ENCODE data around the gene PERM1.

PERM1 gene

DNA sequence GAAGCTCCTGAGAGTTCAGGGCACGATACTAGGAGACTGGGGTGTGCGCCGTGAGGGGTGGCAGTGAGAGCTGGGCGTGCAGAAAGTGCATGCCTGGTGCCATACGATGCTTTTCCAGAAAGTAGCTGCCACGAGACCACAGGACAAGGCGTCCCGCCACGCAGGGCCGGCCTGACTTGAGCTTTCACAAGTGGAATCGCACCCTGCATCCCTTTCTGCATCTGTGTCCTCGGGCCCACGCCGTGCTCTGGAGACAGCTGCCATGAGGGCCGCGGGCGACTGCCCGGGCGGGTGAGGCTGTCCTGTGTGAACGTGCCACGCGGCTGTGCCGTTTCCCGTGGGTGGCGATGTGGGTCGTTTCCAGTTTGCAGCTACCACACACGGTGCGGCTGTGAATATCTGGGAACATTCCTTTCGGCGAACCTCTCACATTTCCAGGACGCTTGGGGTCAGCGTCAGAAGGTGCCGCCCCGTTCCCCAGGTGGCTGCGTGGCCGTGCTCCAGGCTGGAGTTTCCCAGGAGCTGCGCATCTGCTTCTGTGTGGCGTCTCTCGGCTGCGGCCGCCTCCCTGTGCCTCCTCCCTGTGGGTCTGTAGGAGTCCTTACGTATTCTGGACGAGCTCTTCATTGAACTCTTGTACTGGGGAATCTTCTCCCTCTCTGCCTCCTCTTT is 1.0 kb upstream of the PERM1 start:
- Histone ChIP-seq H3K27me3 (ENCODE audit: insufficient read depth, low read length, poor library complexity, severe bottlenecking) (no peaks in the 10 kb centered on the region), H3K4me1 (ENCODE audit: insufficient read depth, low read length, poor library complexity, severe bottlenecking) (no peaks in the 10 kb centered on the region), H3K9me3 (ENCODE audit: insufficient read depth, low read depth, low read length) (no peaks in the 10 kb centered on the region), H3K9me2 (replicated peaks; ENCODE audit: low read depth, low read length) (no peaks in the 10 kb centered on the region), H3K4me3 (ENCODE audit: low read length, poor library complexity, severe bottlenecking) (no peak overlapping the region), H3F3A (ENCODE audit: low read depth) (no peaks in the 10 kb centered on the region), H3K4me2 (ENCODE audit: low read depth, low read length, poor library complexity, severe bottlenecking) (no peak overlapping the region), H2AFZ (ENCODE audit: low read length) (no peak overlapping the region), H3K36me3 (ENCODE audit: insufficient read depth, low read length) (no peaks in the 10 kb centered on the region), H3K9ac (ENCODE audit: low read depth, low read length, poor library complexity, severe bottlenecking) (no peak overlapping the region), H4K20me1 (ENCODE audit: insufficient read depth, low read length, poor library complexity, severe bottlenecking) (no peaks in the 10 kb centered on the region), H3K79me2 (ENCODE audit: insufficient read depth, low read length) (no peaks in the 10 kb centered on the region)
- TF ChIP-seq, protein P1, sequence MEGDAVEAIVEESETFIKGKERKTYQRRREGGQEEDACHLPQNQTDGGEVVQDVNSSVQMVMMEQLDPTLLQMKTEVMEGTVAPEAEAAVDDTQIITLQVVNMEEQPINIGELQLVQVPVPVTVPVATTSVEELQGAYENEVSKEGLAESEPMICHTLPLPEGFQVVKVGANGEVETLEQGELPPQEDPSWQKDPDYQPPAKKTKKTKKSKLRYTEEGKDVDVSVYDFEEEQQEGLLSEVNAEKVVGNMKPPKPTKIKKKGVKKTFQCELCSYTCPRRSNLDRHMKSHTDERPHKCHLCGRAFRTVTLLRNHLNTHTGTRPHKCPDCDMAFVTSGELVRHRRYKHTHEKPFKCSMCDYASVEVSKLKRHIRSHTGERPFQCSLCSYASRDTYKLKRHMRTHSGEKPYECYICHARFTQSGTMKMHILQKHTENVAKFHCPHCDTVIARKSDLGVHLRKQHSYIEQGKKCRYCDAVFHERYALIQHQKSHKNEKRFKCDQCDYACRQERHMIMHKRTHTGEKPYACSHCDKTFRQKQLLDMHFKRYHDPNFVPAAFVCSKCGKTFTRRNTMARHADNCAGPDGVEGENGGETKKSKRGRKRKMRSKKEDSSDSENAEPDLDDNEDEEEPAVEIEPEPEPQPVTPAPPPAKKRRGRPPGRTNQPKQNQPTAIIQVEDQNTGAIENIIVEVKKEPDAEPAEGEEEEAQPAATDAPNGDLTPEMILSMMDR (conservative IDR thresholded peaks at IDR 0.05; ENCODE audit: low read length) = no peak
- TF ChIP-seq EZH2phosphoT487 (IDR thresholded peaks at IDR 0.05; ENCODE audit: borderline replicate concordance) = no peak

DNA sequence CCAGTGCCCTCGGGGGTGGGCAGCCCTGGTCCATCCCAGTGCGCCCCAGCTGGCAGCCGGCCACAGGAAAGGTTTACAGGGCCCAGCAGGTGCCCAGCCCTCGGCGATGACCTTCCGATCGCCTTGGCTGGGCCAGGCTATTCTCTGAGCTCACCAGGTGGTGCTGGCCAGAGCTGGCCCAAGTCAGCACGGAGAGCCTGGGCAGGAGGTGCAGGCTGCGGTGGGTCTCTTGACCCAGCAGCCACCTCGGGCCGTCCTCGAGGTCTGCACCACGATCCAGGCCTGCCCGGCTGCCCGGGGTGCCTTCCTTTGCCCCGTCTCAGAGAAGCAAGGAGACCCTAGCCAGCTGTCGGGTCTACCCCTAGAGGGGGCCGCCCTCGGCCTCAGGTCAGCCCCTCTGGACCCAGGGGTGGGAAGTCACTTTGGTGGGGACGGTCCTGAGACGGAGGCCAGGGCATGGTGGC is 370 bp downstream of the PERM1 start:
- H3K79me2 ChIP-seq (ENCODE audit: insufficient read depth, low read length) = no peaks in the 10 kb centered on the region
- H3K4me1 ChIP-seq (ENCODE audit: insufficient read depth, low read length, poor library complexity, severe bottlenecking) = no peaks in the 10 kb centered on the region
- H3K4me3 ChIP-seq (ENCODE audit: low read length, poor library complexity, severe bottlenecking) = no peak overlapping the region
- H3K9ac ChIP-seq (ENCODE audit: low read depth, low read length, poor library complexity, severe bottlenecking) = no peak overlapping the region
- no peaks in the 10 kb centered on the region for H3F3A ChIP-seq (ENCODE audit: low read depth)
- TF ChIP-seq EZH2phosphoT487 (IDR thresholded peaks at IDR 0.05; ENCODE audit: borderline replicate concordance) = no peak
- TF ChIP-seq, protein P1 (conservative IDR thresholded peaks at IDR 0.05; ENCODE audit: low read length) = no peak
- no peaks in the 10 kb centered on the region for H3K27me3 ChIP-seq (ENCODE audit: insufficient read depth, low read length, poor library complexity, severe bottlenecking)
- no peaks in the 10 kb centered on the region for H3K9me2 ChIP-seq (replicated peaks; ENCODE audit: low read depth, low read length)
- H3K9me3 ChIP-seq (ENCODE audit: insufficient read depth, low read depth, low read length) = no peaks in the 10 kb centered on the region
- H3K4me2 ChIP-seq (ENCODE audit: low read depth, low read length, poor library complexity, severe bottlenecking) = no peak overlapping the region
- no peaks in the 10 kb centered on the region for H3K36me3 ChIP-seq (ENCODE audit: insufficient read depth, low read length)
- H4K20me1 ChIP-seq (ENCODE audit: insufficient read depth, low read length, poor library complexity, severe bottlenecking) = no peaks in the 10 kb centered on the region
- no peak overlapping the region for H2AFZ ChIP-seq (ENCODE audit: low read length)

DNA sequence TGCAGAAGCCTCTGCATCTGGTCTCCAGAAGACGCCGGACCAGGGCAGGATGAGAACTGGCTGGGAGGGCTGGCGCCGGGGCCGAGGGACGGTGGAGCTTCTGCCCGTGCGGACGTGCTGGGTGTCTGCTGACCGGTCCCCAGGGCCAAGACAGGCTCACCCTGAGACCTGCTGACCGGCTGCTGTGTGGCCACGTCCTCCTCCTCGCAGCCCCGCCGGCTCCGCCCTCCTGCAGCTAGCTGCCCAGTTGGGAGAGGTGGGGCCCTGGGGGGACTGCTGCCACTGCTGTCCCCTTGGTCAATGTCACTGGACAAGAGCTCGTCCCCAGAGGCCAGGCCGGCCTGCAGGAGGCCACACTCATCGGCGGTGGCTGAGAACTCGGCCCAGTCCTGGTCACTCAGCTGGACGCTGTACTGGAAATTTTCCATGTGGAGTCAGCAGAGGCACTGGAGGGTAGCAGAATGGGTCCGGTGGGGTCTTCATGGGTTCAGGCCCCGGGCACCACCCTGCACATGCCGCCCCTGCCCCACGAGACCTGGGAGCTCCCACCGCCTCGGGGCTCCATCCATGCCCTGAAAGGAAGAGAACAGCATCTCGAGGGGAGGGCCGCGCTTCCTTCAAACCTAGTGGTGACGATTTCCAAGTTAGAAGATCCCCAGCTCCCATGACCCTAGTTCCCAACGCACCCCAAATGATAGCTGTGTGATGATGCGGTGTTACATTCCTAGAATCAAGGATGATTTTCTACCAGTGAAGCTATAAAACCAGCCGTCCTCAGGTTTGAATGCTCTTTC is 1.1 kb downstream of the PERM1 start:
- Histone ChIP-seq H3K9me2 (replicated peaks; ENCODE audit: low read depth, low read length) (no peaks in the 10 kb centered on the region), H3K4me3 (ENCODE audit: low read length, poor library complexity, severe bottlenecking) (no peak overlapping the region), H2AFZ (ENCODE audit: low read length) (no peak overlapping the region), H3K9me3 (ENCODE audit: insufficient read depth, low read depth, low read length) (no peaks in the 10 kb centered on the region), H3K79me2 (ENCODE audit: insufficient read depth, low read length) (no peaks in the 10 kb centered on the region), H3K4me1 (ENCODE audit: insufficient read depth, low read length, poor library complexity, severe bottlenecking) (peaks cover 2% of the 10 kb centered on the region), H3F3A (ENCODE audit: low read depth) (no peaks in the 10 kb centered on the region), H3K9ac (ENCODE audit: low read depth, low read length, poor library complexity, severe bottlenecking) (no peak overlapping the region), H3K4me2 (ENCODE audit: low read depth, low read length, poor library complexity, severe bottlenecking) (no peak overlapping the region), H4K20me1 (ENCODE audit: insufficient read depth, low read length, poor library complexity, severe bottlenecking) (no peaks in the 10 kb centered on the region), H3K27me3 (ENCODE audit: insufficient read depth, low read length, poor library complexity, severe bottlenecking) (no peaks in the 10 kb centered on the region), H3K36me3 (ENCODE audit: insufficient read depth, low read length) (no peaks in the 10 kb centered on the region)
- TF ChIP-seq EZH2phosphoT487 (IDR thresholded peaks at IDR 0.05; ENCODE audit: borderline replicate concordance) = no peak
- TF ChIP-seq, protein P1 (conservative IDR thresholded peaks at IDR 0.05; ENCODE audit: low read length) = no peak

Data from Loucy (cell line).